PC-9 (cell line): ENCODE data around the gene RCOR1. TPM values are rescaled to one million over a fixed set of nuclear protein-coding genes. Genes with fewer than 3 reads are reported as not detected.
"Not testable (repeated sequence)": the region's sequence is repeated elsewhere in the genome, so short reads cannot be mapped to it uniquely, and the experiment has no call there.

ENCODE experiments used
- BruUV-seq: library from RNA; stranded (reverse); fragments of 400-500 nt; replicated peaks from 2 replicates; lab custom pipeline; 2021; lab: Mats Ljungman, UMichigan
- CTCF ChIA-PET: fragments of 300-600 bp; sonication (Branson Sonifier 250); formaldehyde crosslinking; loops from one replicate; lab custom pipeline; 2022; ENCODE audit warnings: antibody characterized with exemption; lab: Charles Lee
- POLR2A ChIA-PET: fragments of 300-600 bp; sonication (Branson Sonifier 250); formaldehyde crosslinking; loops from one replicate; lab custom pipeline; 2022; ENCODE audit warnings: antibody characterized with exemption; ENCODE audit not compliant: unreplicated experiment; lab: Charles Lee
- DNase-seq, 2 experiments: peaks; one replicate each; pipeline versions ENCODE4 v3.0.0 to v3.0.0-alpha.2; 2015 to 2022; ENCODE audit warnings: mixed read lengths in 1 of 2
- H2AFZ ChIP-seq: fragments of 200-600 bp; sonication (generic); 2 replicates; pipeline ENCODE4 v1.8.1; 2017; ENCODE audit warnings: antibody characterized with exemption
- H3F3A ChIP-seq: fragments of 200-600 bp; sonication (generic); 2 replicates; pipeline ENCODE4 v1.8.1; 2017; ENCODE audit warnings: antibody characterized with exemption, mild to moderate bottlenecking, low read depth; ENCODE audit not compliant: insufficient read depth
- H3K27ac ChIP-seq: fragments of 200-600 bp; sonication (generic); 2 replicates; pipeline ENCODE4 v1.6.1; 2016; ENCODE audit warnings: mixed run types
- H3K27me3 ChIP-seq: fragments of 200-600 bp; sonication (generic); 2 replicates; pipeline ENCODE4 v1.6.1; 2016; ENCODE audit warnings: low read depth, mixed run types; ENCODE audit not compliant: insufficient read depth
- H3K36me3 ChIP-seq: fragments of 200-600 bp; sonication (generic); 2 replicates; pipeline ENCODE4 v1.6.1; 2016; ENCODE audit warnings: low read depth, mixed run types
- H3K4me1 ChIP-seq: fragments of 200-600 bp; sonication (generic); replicated peaks from 2 replicates; pipeline ENCODE4 v1.6.1; 2016; ENCODE audit warnings: mixed run types; ENCODE audit not compliant: insufficient read depth
- H3K4me2 ChIP-seq: fragments of 200-600 bp; sonication (generic); 2 replicates; pipeline ENCODE4 v1.6.1; 2017; ENCODE audit warnings: mixed run types
- H3K4me3 ChIP-seq: fragments of 200-600 bp; sonication (generic); 2 replicates; pipeline ENCODE4 v1.6.1; 2016; ENCODE audit warnings: mixed run types
- H3K79me2 ChIP-seq: fragments of 200-600 bp; sonication (generic); 2 replicates; pipeline ENCODE4 v1.6.1; 2017; ENCODE audit warnings: low read depth, mixed run types
- H3K9me2 ChIP-seq: fragments of 200-600 bp; sonication (generic); 2 replicates; pipeline ENCODE4 v1.8.1; 2017; ENCODE audit warnings: mild to moderate bottlenecking; ENCODE audit not compliant: insufficient read depth
- H3K9me3 ChIP-seq: fragments of 200-600 bp; sonication (generic); 2 replicates; pipeline ENCODE4 v1.8.1; 2016; ENCODE audit warnings: low read depth; ENCODE audit not compliant: insufficient read depth
- H4K20me1 ChIP-seq: fragments of 200-600 bp; sonication (generic); 2 replicates; pipeline ENCODE4 v1.8.1; 2017; ENCODE audit not compliant: insufficient read depth
- EZH2 ChIP-seq: fragments of 200-600 bp; sonication (generic); IDR thresholded peaks from 2 replicates; pipeline ENCODE4 v1.8.0; 2017; ENCODE audit warnings: antibody characterized with exemption, low read depth
- intact Hi-C: fragments of 100-400 bp; cut with micrococcal nuclease; formaldehyde crosslinking; loops from one replicate; pipeline ENCODE4 v1.10.0; 2022; ENCODE audit not compliant: unreplicated experiment
- total RNA-seq: library from RNA; stranded (reverse); gene quantifications from 2 replicates; pipeline ENCODE4 v1.2.3, GENCODE V29; 2021
- TF ChIP-seq, protein P1 (sequence below): fragments of 200-600 bp; sonication (generic); conservative IDR thresholded peaks from 2 replicates; pipeline ENCODE4 v1.6.1; 2017; ENCODE audit warnings: mixed run types, antibody characterized with exemption, mild to moderate bottlenecking, moderate library complexity

The RCOR1 gene
- total RNA-seq, 1 experiment from 2014 or later, result 67.2 TPM

DNA sequence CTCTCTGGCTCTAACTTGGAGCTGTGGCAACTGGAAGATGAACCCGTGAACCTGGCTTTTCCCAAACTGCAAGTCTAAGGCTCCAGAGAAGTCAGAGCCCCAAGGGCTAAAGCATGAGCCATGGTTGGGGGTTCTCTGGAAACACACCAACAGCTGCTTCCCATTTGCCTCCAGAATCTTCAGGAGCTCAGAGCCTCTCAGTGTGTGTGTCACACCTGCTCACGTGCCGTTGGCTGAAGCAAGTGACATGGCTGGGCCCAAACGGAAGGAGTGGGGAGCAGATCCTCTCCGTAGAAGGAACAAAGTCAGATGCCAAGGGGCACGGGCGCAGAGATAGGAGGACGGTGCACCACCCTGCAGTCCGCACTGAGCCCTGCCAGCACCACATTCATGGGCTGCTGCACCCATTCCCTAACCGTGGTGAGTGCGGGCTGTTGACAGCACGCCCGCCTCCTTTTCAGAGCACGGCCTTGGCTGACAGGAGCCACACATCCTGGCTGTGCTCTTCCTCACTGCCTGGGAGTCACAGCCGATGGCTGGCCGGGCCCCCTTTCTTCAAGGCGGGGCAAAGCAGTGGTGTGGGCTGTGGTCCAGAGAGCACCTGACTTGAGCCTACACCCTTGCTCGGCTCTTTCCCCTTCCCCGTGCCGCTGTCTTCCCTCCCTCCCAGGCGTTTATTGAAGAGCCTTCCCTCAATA, 168.2 kb downstream of the RCOR1 start:
- no peak for DNase-seq

DNA sequence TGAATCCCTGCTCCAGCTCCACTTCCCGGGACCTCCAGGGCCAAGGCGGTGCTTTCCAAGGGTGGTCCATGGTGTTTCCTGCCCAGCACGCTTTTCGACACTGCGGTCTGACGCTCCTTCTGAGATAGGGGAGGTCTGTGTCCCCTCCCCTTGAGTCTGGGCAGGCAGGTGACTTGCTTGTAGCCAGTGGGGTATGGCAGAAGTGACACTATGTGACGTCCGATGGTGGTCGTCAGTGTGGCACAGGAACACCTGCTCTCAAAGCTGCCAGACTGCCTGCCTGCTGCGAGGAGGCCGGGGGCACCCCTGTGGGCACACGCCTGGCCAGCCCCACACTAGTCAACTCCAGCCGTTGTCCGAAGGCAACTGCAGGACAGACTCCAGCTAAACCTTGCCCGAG, 168.8 kb downstream of the RCOR1 start:
- POLR2A ChIA-PET, result no interaction called here
- H3K9me2 ChIP-seq, result no peaks in the 10 kb centered on the region
- H3K4me1 ChIP-seq, result no peaks in the 10 kb centered on the region
- H3K79me2 ChIP-seq, result no peaks in the 10 kb centered on the region
- H3K27ac ChIP-seq, result no peak overlapping the region
- H2AFZ ChIP-seq, result no peak overlapping the region
- no TSS peak for BruUV-seq
- H3K27me3 ChIP-seq, result no peaks in the 10 kb centered on the region
- CTCF ChIA-PET, result no interaction called here
- TF ChIP-seq, protein P1, sequence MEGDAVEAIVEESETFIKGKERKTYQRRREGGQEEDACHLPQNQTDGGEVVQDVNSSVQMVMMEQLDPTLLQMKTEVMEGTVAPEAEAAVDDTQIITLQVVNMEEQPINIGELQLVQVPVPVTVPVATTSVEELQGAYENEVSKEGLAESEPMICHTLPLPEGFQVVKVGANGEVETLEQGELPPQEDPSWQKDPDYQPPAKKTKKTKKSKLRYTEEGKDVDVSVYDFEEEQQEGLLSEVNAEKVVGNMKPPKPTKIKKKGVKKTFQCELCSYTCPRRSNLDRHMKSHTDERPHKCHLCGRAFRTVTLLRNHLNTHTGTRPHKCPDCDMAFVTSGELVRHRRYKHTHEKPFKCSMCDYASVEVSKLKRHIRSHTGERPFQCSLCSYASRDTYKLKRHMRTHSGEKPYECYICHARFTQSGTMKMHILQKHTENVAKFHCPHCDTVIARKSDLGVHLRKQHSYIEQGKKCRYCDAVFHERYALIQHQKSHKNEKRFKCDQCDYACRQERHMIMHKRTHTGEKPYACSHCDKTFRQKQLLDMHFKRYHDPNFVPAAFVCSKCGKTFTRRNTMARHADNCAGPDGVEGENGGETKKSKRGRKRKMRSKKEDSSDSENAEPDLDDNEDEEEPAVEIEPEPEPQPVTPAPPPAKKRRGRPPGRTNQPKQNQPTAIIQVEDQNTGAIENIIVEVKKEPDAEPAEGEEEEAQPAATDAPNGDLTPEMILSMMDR, result no peak
- no peak for TF ChIP-seq EZH2
- H3K4me2 ChIP-seq, result no peak overlapping the region
- DNase-seq, result no peak
- intact Hi-C loops, result no loop called here
- no peaks in the 10 kb centered on the region for H4K20me1 ChIP-seq
- H3F3A ChIP-seq, result no peaks in the 10 kb centered on the region; the same call in 1 of the 2 replicates
- H3K36me3 ChIP-seq, result no peaks in the 10 kb centered on the region
- H3K9me3 ChIP-seq, result no peaks in the 10 kb centered on the region
- no peak overlapping the region for H3K4me3 ChIP-seq

More for the DNA sequence above, 168.2 kb downstream of the RCOR1 start:
- H4K20me1 ChIP-seq, result no peaks in the 10 kb centered on the region
- H3K36me3 ChIP-seq, result no peaks in the 10 kb centered on the region
- no peaks in the 10 kb centered on the region for H3K4me1 ChIP-seq
- no peak for TF ChIP-seq EZH2
- TF ChIP-seq, protein P1, result no peak
- H3K4me2 ChIP-seq, result no peak overlapping the region
- H3F3A ChIP-seq, result no peaks in the 10 kb centered on the region; the same call in 1 of the 2 replicates
- H2AFZ ChIP-seq, result no peak overlapping the region
- no peaks in the 10 kb centered on the region for H3K27me3 ChIP-seq
- H3K9me2 ChIP-seq, result no peaks in the 10 kb centered on the region
- CTCF ChIA-PET, result no interaction called here
- no TSS peak for BruUV-seq
- H3K9me3 ChIP-seq, result no peaks in the 10 kb centered on the region
- H3K27ac ChIP-seq, result no peak overlapping the region
- H3K79me2 ChIP-seq, result no peaks in the 10 kb centered on the region
- intact Hi-C loops, result no loop called here
- POLR2A ChIA-PET, result interaction anchor here (0.6 kb wide), 1 partner anchor 133 kb away, joined by 3 read pairs; no protein-coding TSS in a partner anchor
- H3K4me3 ChIP-seq, result no peak overlapping the region

- Histone ChIP-seq H2AFZ (no peak overlapping the region), H3K79me2 (no peaks in the 10 kb centered on the region), H3K4me3 (no peak overlapping the region), H4K20me1 (no peaks in the 10 kb centered on the region), H3K36me3 (no peaks in the 10 kb centered on the region), H3K4me1 (no peaks in the 10 kb centered on the region), H3K9me2 (no peaks in the 10 kb centered on the region), H3K27me3 (peaks cover 10% of the 10 kb centered on the region), H3K27ac (no peak overlapping the region), H3K4me2 (no peak overlapping the region), H3K9me3 (no peaks in the 10 kb centered on the region), H3F3A (no peaks in the 10 kb centered on the region)
- BruUV-seq, result no TSS peak
- no peak for DNase-seq
- POLR2A ChIA-PET, result no interaction called here
- CTCF ChIA-PET, result no interaction called here
- TF ChIP-seq EZH2, result no peak
- TF ChIP-seq, protein P1, result no peak
- intact Hi-C loops, result no loop called here
Observed at GRCh38 chr14:102764220-102764671, 171.8 kb downstream of the RCOR1 start.

- H3K79me2 ChIP-seq, H3F3A ChIP-seq, H3K9me3 ChIP-seq, H3K4me1 ChIP-seq, H3K4me2 ChIP-seq, DNase-seq, intact Hi-C loops, H3K27ac ChIP-seq, H2AFZ ChIP-seq, H3K36me3 ChIP-seq, H4K20me1 ChIP-seq, POLR2A ChIA-PET, H3K4me3 ChIP-seq, H3K9me2 ChIP-seq, BruUV-seq: not testable (repeated sequence)
- CTCF ChIA-PET, result interaction anchor here (0.7 kb wide), 1 partner anchor 69 kb away, joined by 3 read pairs; no protein-coding TSS in a partner anchor
- peaks cover 11% of the 10 kb centered on the region for H3K27me3 ChIP-seq
Observed at GRCh38 chr14:102765770-102766169, 173.3 kb downstream of the RCOR1 start.
